ENCODE data around the gene RCAN3. TPM values are rescaled to one million over a fixed set of nuclear protein-coding genes. Genes with fewer than 3 reads are reported as not detected.

The RCAN3 gene
- total and polyA plus RNA-seq, 2 of the 13 experiments (the other 11 are each of a cell fraction or from before 2014, with no cell fraction given): 12.2 to 13.3 TPM

- TF ChIP-seq ZNF441 (CRISPR knock-in tag; IDR thresholded peaks at IDR 0.05; ENCODE audit: borderline replicate concordance) (peak; percentile 77; the same call in 1 of the 2 replicates), NR2F1 (CRISPR knock-in tag; IDR thresholded peaks at IDR 0.05) (0 out of 4 replicates have a peak, but pooled peaks of 1 of the 2 experiments have one; percentile 12), ZKSCAN8 (CRISPR knock-in tag; IDR thresholded peaks at IDR 0.05; ENCODE audit: borderline replicate concordance) (no peak), KMT2B (CRISPR knock-in tag; IDR thresholded peaks at IDR 0.05) (no peak), GTF3A (CRISPR knock-in tag; conservative IDR thresholded peaks at IDR 0.05) (no peak), TOE1 (CRISPR knock-in tag; IDR thresholded peaks at IDR 0.05) (no peak), ZNF788 (CRISPR knock-in tag; IDR thresholded peaks at IDR 0.05; ENCODE audit: borderline replicate concordance) (peak; percentile 46; the same call in 1 of the 2 replicates), MED13 (CRISPR knock-in tag; IDR thresholded peaks at IDR 0.05) (no peak), RBM22 (optimal IDR thresholded peaks at IDR 0.05; ENCODE audit: low read length) (no peak), CCAR2 (optimal IDR thresholded peaks at IDR 0.05; ENCODE audit: low read depth, low read length) (no peak), SP2 (CRISPR knock-in tag; IDR thresholded peaks at IDR 0.05) (no peak), ZNF782 (CRISPR knock-in tag; IDR thresholded peaks at IDR 0.05; ENCODE audit: borderline replicate concordance) (0 out of 2 replicates have a peak, but pooled peaks have one; percentile 55), MTERF4 (CRISPR knock-in tag; IDR thresholded peaks at IDR 0.05) (no peak), ZNF557 (CRISPR knock-in tag; IDR thresholded peaks at IDR 0.05) (no peak), ZNF275 (CRISPR knock-in tag; IDR thresholded peaks at IDR 0.05; ENCODE audit: borderline replicate concordance) (no peak), HDAC1 (CRISPR knock-in tag; IDR thresholded peaks at IDR 0.05) (peak; percentile 69), MED8 (CRISPR knock-in tag; IDR thresholded peaks at IDR 0.05; ENCODE audit: insufficient replicate concordance) (no peak), GABPA (IDR thresholded peaks at IDR 0.05; ENCODE audit: low read depth, low read length) (no peak), GABPA (CRISPR knock-in tag; IDR thresholded peaks at IDR 0.05; ENCODE audit: low read depth) (no peak; the same call in 1 of the 2 replicates)
- TF ChIP-seq, protein P1, sequence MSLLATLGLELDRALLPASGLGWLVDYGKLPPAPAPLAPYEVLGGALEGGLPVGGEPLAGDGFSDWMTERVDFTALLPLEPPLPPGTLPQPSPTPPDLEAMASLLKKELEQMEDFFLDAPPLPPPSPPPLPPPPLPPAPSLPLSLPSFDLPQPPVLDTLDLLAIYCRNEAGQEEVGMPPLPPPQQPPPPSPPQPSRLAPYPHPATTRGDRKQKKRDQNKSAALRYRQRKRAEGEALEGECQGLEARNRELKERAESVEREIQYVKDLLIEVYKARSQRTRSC (CRISPR knock-in tag; IDR thresholded peaks at IDR 0.05; ENCODE audit: low read depth): peak; percentile 95; the same call in 1 of the 2 replicates
- TF ChIP-seq, protein P2, sequence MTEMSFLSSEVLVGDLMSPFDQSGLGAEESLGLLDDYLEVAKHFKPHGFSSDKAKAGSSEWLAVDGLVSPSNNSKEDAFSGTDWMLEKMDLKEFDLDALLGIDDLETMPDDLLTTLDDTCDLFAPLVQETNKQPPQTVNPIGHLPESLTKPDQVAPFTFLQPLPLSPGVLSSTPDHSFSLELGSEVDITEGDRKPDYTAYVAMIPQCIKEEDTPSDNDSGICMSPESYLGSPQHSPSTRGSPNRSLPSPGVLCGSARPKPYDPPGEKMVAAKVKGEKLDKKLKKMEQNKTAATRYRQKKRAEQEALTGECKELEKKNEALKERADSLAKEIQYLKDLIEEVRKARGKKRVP (CRISPR knock-in tag; IDR thresholded peaks at IDR 0.05): no peak
- TF ChIP-seq, protein P3, sequence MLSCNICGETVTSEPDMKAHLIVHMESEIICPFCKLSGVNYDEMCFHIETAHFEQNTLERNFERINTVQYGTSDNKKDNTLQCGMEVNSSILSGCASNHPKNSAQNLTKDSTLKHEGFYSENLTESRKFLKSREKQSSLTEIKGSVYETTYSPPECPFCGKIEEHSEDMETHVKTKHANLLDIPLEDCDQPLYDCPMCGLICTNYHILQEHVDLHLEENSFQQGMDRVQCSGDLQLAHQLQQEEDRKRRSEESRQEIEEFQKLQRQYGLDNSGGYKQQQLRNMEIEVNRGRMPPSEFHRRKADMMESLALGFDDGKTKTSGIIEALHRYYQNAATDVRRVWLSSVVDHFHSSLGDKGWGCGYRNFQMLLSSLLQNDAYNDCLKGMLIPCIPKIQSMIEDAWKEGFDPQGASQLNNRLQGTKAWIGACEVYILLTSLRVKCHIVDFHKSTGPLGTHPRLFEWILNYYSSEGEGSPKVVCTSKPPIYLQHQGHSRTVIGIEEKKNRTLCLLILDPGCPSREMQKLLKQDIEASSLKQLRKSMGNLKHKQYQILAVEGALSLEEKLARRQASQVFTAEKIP (CRISPR knock-in tag; IDR thresholded peaks at IDR 0.05; ENCODE audit: borderline replicate concordance): no peak
- TF ChIP-seq, protein P4, sequence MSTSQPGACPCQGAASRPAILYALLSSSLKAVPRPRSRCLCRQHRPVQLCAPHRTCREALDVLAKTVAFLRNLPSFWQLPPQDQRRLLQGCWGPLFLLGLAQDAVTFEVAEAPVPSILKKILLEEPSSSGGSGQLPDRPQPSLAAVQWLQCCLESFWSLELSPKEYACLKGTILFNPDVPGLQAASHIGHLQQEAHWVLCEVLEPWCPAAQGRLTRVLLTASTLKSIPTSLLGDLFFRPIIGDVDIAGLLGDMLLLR (CRISPR knock-in tag; IDR thresholded peaks at IDR 0.05): no peak
Observed at GRCh38 chr1:24551960-24552571, 49.4 kb downstream of the RCAN3 start (continued).

Data from HepG2 (cell line).